ENCODE results near the gene CCDC186. TPM values are rescaled to one million over a fixed set of nuclear protein-coding genes. Genes with fewer than 3 reads are reported as not detected.

Gene CCDC186
- total and polyA plus RNA-seq, 10 donors: 3.0 to 48.6 (median 31.9) TPM

DNA sequence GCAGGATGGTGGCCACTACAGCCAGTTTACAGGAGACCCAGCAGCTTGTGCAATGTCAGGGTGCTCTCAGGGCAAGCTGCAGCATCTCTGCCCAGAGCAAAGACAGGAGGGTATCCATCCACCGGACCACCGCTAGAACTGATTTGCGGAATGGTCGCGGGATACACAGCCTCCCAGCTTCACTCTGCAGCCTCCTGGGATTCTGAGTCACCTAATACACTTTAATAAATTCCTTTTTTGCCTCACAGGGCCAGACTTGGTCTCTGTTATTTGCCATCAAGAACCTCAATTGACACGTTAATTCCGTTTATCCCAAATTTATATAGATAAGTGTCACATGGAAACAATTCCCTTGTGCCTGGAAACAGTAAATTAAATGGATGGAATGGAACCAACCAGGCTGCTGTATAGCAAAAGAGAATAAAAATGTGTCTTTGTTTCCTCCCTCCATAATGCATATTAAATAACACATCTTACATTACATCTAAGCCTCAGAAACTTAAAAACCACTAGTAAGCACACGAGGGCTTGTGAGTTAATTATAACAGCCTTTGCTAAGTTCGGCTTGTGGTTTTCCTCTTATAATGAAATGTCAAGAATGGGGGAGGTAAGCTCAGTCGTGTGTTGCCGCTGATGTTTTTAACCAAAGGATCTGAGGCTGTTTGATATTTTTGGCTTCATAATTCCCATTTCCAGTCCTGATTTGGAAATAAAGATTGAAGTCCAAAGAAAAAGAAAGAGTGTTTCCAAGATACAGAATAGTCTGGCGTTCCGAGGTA is 78.3 kb downstream of the CCDC186 start:
- intact Hi-C loops (cut with DNase I; ENCODE audit: low total_unique reads): no loop called here
- no peaks in the 10 kb centered on the region for H3K36me3 ChIP-seq
- peak overlapping the region in 2 of 8 donors; percentile 13 to 15 for H3K27ac ChIP-seq
- TF ChIP-seq POLR2A (IDR thresholded peaks at IDR 0.05) (no peak), POLR2AphosphoS5 (IDR thresholded peaks at IDR 0.05) (no peak)
- TF ChIP-seq, protein P1, sequence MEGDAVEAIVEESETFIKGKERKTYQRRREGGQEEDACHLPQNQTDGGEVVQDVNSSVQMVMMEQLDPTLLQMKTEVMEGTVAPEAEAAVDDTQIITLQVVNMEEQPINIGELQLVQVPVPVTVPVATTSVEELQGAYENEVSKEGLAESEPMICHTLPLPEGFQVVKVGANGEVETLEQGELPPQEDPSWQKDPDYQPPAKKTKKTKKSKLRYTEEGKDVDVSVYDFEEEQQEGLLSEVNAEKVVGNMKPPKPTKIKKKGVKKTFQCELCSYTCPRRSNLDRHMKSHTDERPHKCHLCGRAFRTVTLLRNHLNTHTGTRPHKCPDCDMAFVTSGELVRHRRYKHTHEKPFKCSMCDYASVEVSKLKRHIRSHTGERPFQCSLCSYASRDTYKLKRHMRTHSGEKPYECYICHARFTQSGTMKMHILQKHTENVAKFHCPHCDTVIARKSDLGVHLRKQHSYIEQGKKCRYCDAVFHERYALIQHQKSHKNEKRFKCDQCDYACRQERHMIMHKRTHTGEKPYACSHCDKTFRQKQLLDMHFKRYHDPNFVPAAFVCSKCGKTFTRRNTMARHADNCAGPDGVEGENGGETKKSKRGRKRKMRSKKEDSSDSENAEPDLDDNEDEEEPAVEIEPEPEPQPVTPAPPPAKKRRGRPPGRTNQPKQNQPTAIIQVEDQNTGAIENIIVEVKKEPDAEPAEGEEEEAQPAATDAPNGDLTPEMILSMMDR (IDR thresholded peaks at IDR 0.05 in 8 of 11, conservative IDR thresholded peaks at IDR 0.05 in 3 of 11): no peak
- H3K27me3 ChIP-seq (replicated peaks in 1 of 7): peaks cover 0 to 12% (median 2%) of the 10 kb centered on the region in 7 donors
- no peak overlapping the region for H3K4me3 ChIP-seq
- 48 to 53% (median 50%) methylated on average over 13 of the region's 13 CpGs for WGBS, 5 donors
- DNase-seq: no peak
- H3K4me1 ChIP-seq: peaks cover 19 to 64% (median 39%) of the 10 kb centered on the region in 6 donors
- H3K9me3 ChIP-seq: peaks cover 0 to 9% (median 0%) of the 10 kb centered on the region in 8 donors

DNA sequence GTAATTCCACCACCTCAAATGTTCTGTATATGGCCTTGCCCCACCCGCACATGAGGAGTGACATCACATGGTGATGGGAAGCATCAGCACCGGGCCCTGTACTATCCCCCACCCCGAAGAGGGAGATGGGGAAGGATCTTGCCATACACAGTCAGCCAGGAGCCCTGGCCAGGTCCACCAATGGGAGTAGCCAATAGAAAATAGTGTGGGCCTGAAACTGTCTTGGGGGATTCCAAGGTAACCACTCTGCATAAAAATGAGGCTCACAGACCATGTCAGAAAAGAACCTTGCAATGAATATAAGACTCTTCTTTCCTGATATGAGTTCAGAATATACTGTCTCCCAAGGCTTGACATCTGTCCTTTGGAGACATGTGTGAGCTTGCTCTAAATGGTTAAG is 79.2 kb downstream of the CCDC186 start:
- Histone ChIP-seq H3K36me3 (no peaks in the 10 kb centered on the region), H3K4me1 (peaks cover 16 to 55% (median 32%) of the 10 kb centered on the region in 6 donors), H3K27me3 (replicated peaks in 1 of 7) (peaks cover 0 to 2% (median 0%) of the 10 kb centered on the region in 7 donors), H3K27ac (no peak overlapping the region), H3K4me3 (no peak overlapping the region), H3K9me3 (peaks cover 0 to 9% (median 0%) of the 10 kb centered on the region in 8 donors)
- WGBS, 5 donors: 83 to 88% (median 86%) methylated on average over 3 of the region's 3 CpGs
- TF ChIP-seq POLR2AphosphoS5 (IDR thresholded peaks at IDR 0.05) (no peak), POLR2A (IDR thresholded peaks at IDR 0.05) (no peak)
- TF ChIP-seq, protein P1 (IDR thresholded peaks at IDR 0.05 in 8 of 11, conservative IDR thresholded peaks at IDR 0.05 in 3 of 11): no peak
- intact Hi-C loops (cut with DNase I; ENCODE audit: low total_unique reads): no loop called here
- no peak for DNase-seq

DNA sequence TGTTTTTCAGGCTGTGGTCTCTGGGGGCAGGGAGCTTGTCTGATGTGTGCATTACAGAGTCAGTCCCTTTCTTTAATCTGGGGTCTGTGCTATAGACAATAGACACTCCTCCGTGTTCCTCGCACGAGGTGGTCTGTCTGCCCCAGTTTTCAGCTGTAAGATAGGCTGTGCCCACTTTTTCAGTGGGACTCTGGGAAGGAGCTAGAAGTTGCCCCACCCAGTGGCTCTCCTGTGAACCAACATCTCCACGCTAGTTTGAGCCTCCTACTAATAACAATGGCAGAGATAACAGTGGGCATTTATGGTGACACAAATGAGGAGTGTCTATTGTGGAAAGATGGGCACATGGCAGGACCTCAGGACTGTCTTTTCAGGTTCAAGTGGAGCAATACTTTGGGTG is 86.3 kb downstream of the CCDC186 start:
- 81 to 89% (median 86%) methylated on average over 4 of the region's 4 CpGs for WGBS, 5 donors
- intact Hi-C loops (cut with DNase I; ENCODE audit: low total_unique reads): no loop called here
- Histone ChIP-seq H3K9me3 (no peaks in the 10 kb centered on the region), H3K4me3 (no peak overlapping the region), H3K27me3 (replicated peaks in 1 of 7) (no peaks in the 10 kb centered on the region), H3K4me1 (no peaks in the 10 kb centered on the region), H3K36me3 (no peaks in the 10 kb centered on the region), H3K27ac (no peak overlapping the region)
- DNase-seq: no peak
- TF ChIP-seq, protein P1 (IDR thresholded peaks at IDR 0.05 in 8 of 11, conservative IDR thresholded peaks at IDR 0.05 in 3 of 11): no peak
- no peak for TF ChIP-seq POLR2AphosphoS5 (IDR thresholded peaks at IDR 0.05)
- no peak for TF ChIP-seq POLR2A (IDR thresholded peaks at IDR 0.05)

DNA sequence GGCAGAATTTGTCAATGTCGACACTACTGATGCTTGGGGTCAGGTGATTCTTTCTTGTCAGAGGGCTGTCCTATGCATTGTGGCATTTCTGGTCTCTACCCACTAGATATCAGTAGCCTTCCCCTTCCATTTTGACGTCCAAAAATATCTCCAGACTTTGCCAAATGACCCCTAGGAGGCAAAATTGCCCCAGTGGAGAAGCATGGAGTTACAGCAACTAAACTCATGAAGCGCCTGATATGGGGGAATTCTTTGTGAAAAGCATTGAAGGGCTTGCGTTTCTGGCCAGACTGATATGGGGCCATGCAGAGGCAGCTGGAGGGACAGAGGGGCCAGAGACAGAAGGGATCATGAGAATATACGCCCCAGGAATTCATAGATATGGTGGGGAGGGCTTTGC is 86.7 kb downstream of the CCDC186 start:
- intact Hi-C loops (cut with DNase I; ENCODE audit: low total_unique reads): no loop called here
- H3K27me3 ChIP-seq (replicated peaks in 1 of 7): no peaks in the 10 kb centered on the region
- H3K27ac ChIP-seq: no peak overlapping the region
- no peak overlapping the region for H3K4me3 ChIP-seq
- no peaks in the 10 kb centered on the region for H3K9me3 ChIP-seq
- TF ChIP-seq, protein P1 (IDR thresholded peaks at IDR 0.05 in 8 of 11, conservative IDR thresholded peaks at IDR 0.05 in 3 of 11): no peak
- TF ChIP-seq POLR2AphosphoS5 (IDR thresholded peaks at IDR 0.05) (no peak), POLR2A (IDR thresholded peaks at IDR 0.05) (no peak)
- DNase-seq: no peak
- H3K4me1 ChIP-seq: no peaks in the 10 kb centered on the region
- H3K36me3 ChIP-seq: no peaks in the 10 kb centered on the region
- WGBS, 5 donors: 81 to 89% (median 84%) methylated on average over 5 of the region's 5 CpGs
